Measurements from ENCODE around the gene ZNF552.
A peak's percentile ranks its signal among the peaks of the same experiment; 100 is the strongest.
"Not testable (repeated sequence)": the region's sequence is repeated elsewhere in the genome, so short reads cannot be mapped to it uniquely, and the experiment has no call there.

ZNF552 gene

GRCh38 chr19:57813919-57814504 is 701 bp downstream of the ZNF552 start:
- Histone ChIP-seq H3K36me3 (peaks cover 4% of the 10 kb centered on the region), H3K4me1 (no peaks in the 10 kb centered on the region), H3K27me3 (no peaks in the 10 kb centered on the region), H3K9me3 (no peaks in the 10 kb centered on the region), H3K4me3 (ENCODE audit: low read depth, low read length) (peak overlapping the region; percentile 96)
- no peak for TF ChIP-seq CTCF (IDR thresholded peaks at IDR 0.05; ENCODE audit: low read depth, low read length)
- no peak for DNase-seq

- not testable (repeated sequence) for H3K4me1 ChIP-seq; H3K9me3 ChIP-seq; H3K4me3 ChIP-seq (ENCODE audit: low read depth, low read length); DNase-seq; H3K36me3 ChIP-seq; H3K27me3 ChIP-seq
These were observed 1.5 kb downstream of the ZNF552 start for GRCh38 chr19:57812975-57813820.

DNA sequence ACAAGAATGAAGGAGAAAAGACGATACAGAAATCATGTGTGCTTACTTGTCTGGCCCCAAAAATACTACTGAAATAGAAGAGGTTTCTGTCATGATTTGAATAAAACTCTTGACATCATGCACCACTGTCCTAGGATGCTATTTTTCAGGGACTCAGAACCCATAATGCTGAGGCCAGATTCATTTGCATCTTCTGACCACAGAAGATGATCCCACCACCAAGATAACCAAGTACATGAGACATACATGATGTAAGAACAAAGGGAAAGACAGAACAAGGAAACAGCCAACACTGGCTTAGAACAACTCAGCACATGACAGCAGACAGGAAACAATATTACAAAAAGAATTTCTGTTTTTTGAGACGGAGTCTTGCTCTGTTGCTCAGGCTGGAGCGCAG is 2.5 kb downstream of the ZNF552 start:
- DNase-seq, result no peak
- H3K9me3 ChIP-seq, result no peaks in the 10 kb centered on the region
- no peak overlapping the region for H3K4me3 ChIP-seq (ENCODE audit: low read depth, low read length)
- no peaks in the 10 kb centered on the region for H3K4me1 ChIP-seq
- peaks cover 16% of the 10 kb centered on the region for H3K36me3 ChIP-seq
- no peaks in the 10 kb centered on the region for H3K27me3 ChIP-seq
- no peak for TF ChIP-seq CTCF (IDR thresholded peaks at IDR 0.05; ENCODE audit: low read depth, low read length)

- not testable (repeated sequence) for DNase-seq; H3K9me3 ChIP-seq; H3K4me3 ChIP-seq (ENCODE audit: low read depth, low read length); H3K27me3 ChIP-seq; H3K4me1 ChIP-seq
- peaks cover 21% of the 10 kb centered on the region for H3K36me3 ChIP-seq
These were observed 4.1 kb downstream of the ZNF552 start for GRCh38 chr19:57810410-57811295.

- peaks cover 21% of the 10 kb centered on the region for H3K36me3 ChIP-seq
- no peak for TF ChIP-seq CTCF (IDR thresholded peaks at IDR 0.05; ENCODE audit: low read depth, low read length)
- DNase-seq, result no peak
These were observed 7.2 kb downstream of the ZNF552 start for GRCh38 chr19:57807541-57807940.

GRCh38 chr19:57803594-57804325 is 11.0 kb downstream of the ZNF552 start:
- Histone ChIP-seq H3K4me1 (no peaks in the 10 kb centered on the region), H3K36me3 (peaks cover 20% of the 10 kb centered on the region), H3K27me3 (no peaks in the 10 kb centered on the region), H3K9me3 (no peaks in the 10 kb centered on the region), H3K4me3 (ENCODE audit: low read depth, low read length) (no peak overlapping the region)
- no peak for DNase-seq
- TF ChIP-seq CTCF (IDR thresholded peaks at IDR 0.05; ENCODE audit: low read depth, low read length), result no peak

More at GRCh38 chr19:57807541-57807940, 7.2 kb downstream of the ZNF552 start:
- Histone ChIP-seq H3K27me3 (no peaks in the 10 kb centered on the region), H3K4me1 (no peaks in the 10 kb centered on the region), H3K9me3 (no peaks in the 10 kb centered on the region), H3K4me3 (ENCODE audit: low read depth, low read length) (no peak overlapping the region)
